ENCODE measurements around the gene RBM17. TPM values are rescaled to one million over a fixed set of nuclear protein-coding genes. Genes with fewer than 3 reads are reported as not detected.
"Not testable (repeated sequence)": the region's sequence is repeated elsewhere in the genome, so short reads cannot be mapped to it uniquely, and the experiment has no call there.

RBM17 gene
- total RNA-seq = 100 to 1,000 TPM; 231 to 261 (median 237) TPM

GRCh38 chr10:6088721-6089333 is at the start of gene RBM17:
Gene RBM17, plus strand, starts transcription at chr10:6089034. Its CDS starts 8,032 bp downstream, at chr10:6097066.
- no peaks in the 10 kb centered on the region for H3K27me3 Mint-ChIP-seq (ENCODE audit: low read depth)
- ATAC-seq (peak; percentile 82 to 84), DNase-seq (peak; percentile 98)
- H3K36me3 Mint-ChIP-seq (ENCODE audit: insufficient read depth) = peaks cover 9% of the 10 kb centered on the region
- H3K9me3 Mint-ChIP-seq = no peaks in the 10 kb centered on the region
- H3K4me3 Mint-ChIP-seq = peak within 1 kb of the TSS; percentile 99
- H3K4me1 Mint-ChIP-seq (ENCODE audit: low read depth) = peaks cover 72% of the 10 kb centered on the region

- Mint-ChIP-seq H3K9me3 (no peaks in the 10 kb centered on the region), H3K36me3 (ENCODE audit: insufficient read depth) (peaks cover 60% of the 10 kb centered on the region), H3K4me3 (no peak overlapping the region), H3K4me1 (ENCODE audit: low read depth) (peaks cover 83% of the 10 kb centered on the region), H3K27me3 (ENCODE audit: low read depth) (no peaks in the 10 kb centered on the region)
- DNase-seq (no peak), ATAC-seq (no peak)
Measured at GRCh38 chr10:6039711-6040110, 49.1 kb upstream of the RBM17 start.

- Mint-ChIP-seq H3K4me1 (ENCODE audit: low read depth) (peaks cover 86% of the 10 kb centered on the region), H3K27me3 (ENCODE audit: low read depth) (no peaks in the 10 kb centered on the region), H3K4me3 (no peak overlapping the region), H3K36me3 (ENCODE audit: insufficient read depth) (peaks cover 61% of the 10 kb centered on the region), H3K9me3 (no peaks in the 10 kb centered on the region)
- no peak for ATAC-seq
- DNase-seq = no peak
Measured at GRCh38 chr10:6040205-6040604, 48.6 kb upstream of the RBM17 start.

GRCh38 chr10:6043377-6043776 is 45.5 kb upstream of the RBM17 start:
- H3K4me3 Mint-ChIP-seq; DNase-seq; H3K9me3 Mint-ChIP-seq; ATAC-seq; H3K27me3 Mint-ChIP-seq (ENCODE audit: low read depth): not testable (repeated sequence)
- peaks cover 68% of the 10 kb centered on the region for H3K36me3 Mint-ChIP-seq (ENCODE audit: insufficient read depth)
- H3K4me1 Mint-ChIP-seq (ENCODE audit: low read depth) = peaks cover 83% of the 10 kb centered on the region

- DNase-seq (no peak), ATAC-seq (no peak)
- H3K36me3 Mint-ChIP-seq (ENCODE audit: insufficient read depth) = peaks cover 70% of the 10 kb centered on the region
- peak overlapping the region; percentile 63 for H3K4me3 Mint-ChIP-seq
- H3K27me3 Mint-ChIP-seq (ENCODE audit: low read depth) = no peaks in the 10 kb centered on the region
- peaks cover 83% of the 10 kb centered on the region for H3K4me1 Mint-ChIP-seq (ENCODE audit: low read depth)
- no peaks in the 10 kb centered on the region for H3K9me3 Mint-ChIP-seq
Measured at GRCh38 chr10:6044060-6044459, 44.8 kb upstream of the RBM17 start.

GRCh38 chr10:6044751-6045313 is 44.0 kb upstream of the RBM17 start:
- Mint-ChIP-seq H3K9me3 (no peaks in the 10 kb centered on the region), H3K27me3 (ENCODE audit: low read depth) (no peaks in the 10 kb centered on the region), H3K4me1 (ENCODE audit: low read depth) (peaks cover 83% of the 10 kb centered on the region), H3K36me3 (ENCODE audit: insufficient read depth) (peaks cover 70% of the 10 kb centered on the region), H3K4me3 (peak overlapping the region; percentile 63)
- DNase-seq = no peak
- ATAC-seq = peak; percentile 47 to 52

- Mint-ChIP-seq H3K36me3 (ENCODE audit: insufficient read depth) (peaks cover 74% of the 10 kb centered on the region), H3K27me3 (ENCODE audit: low read depth) (no peaks in the 10 kb centered on the region), H3K4me1 (ENCODE audit: low read depth) (peaks cover 84% of the 10 kb centered on the region), H3K9me3 (no peaks in the 10 kb centered on the region), H3K4me3 (peak overlapping the region; percentile 63)
- DNase-seq (no peak), ATAC-seq (peak; percentile 11 to 19)
Measured at GRCh38 chr10:6045314-6045848, 43.5 kb upstream of the RBM17 start.

GRCh38 chr10:6045878-6046772 is 42.7 kb upstream of the RBM17 start:
- Mint-ChIP-seq H3K9me3 (no peaks in the 10 kb centered on the region), H3K27me3 (ENCODE audit: low read depth) (no peaks in the 10 kb centered on the region), H3K4me3 (peak overlapping the region; percentile 63), H3K4me1 (ENCODE audit: low read depth) (peaks cover 89% of the 10 kb centered on the region), H3K36me3 (ENCODE audit: insufficient read depth) (peaks cover 76% of the 10 kb centered on the region)
- DNase-seq (no peak), ATAC-seq (peak in 1 of 2 donors; percentile 1)

- H3K36me3 Mint-ChIP-seq (ENCODE audit: insufficient read depth) = peaks cover 78% of the 10 kb centered on the region
- H3K27me3 Mint-ChIP-seq (ENCODE audit: low read depth) = no peaks in the 10 kb centered on the region
- no peaks in the 10 kb centered on the region for H3K9me3 Mint-ChIP-seq
- DNase-seq = no peak
- ATAC-seq = no peak
- H3K4me3 Mint-ChIP-seq = peak overlapping the region; percentile 63
- H3K4me1 Mint-ChIP-seq (ENCODE audit: low read depth) = peaks cover 89% of the 10 kb centered on the region
Measured at GRCh38 chr10:6046773-6047611, 41.8 kb upstream of the RBM17 start.

- DNase-seq = no peak
- Mint-ChIP-seq H3K36me3 (ENCODE audit: insufficient read depth) (peaks cover 78% of the 10 kb centered on the region), H3K9me3 (no peaks in the 10 kb centered on the region), H3K4me1 (ENCODE audit: low read depth) (peaks cover 92% of the 10 kb centered on the region), H3K27me3 (ENCODE audit: low read depth) (no peaks in the 10 kb centered on the region), H3K4me3 (peak overlapping the region; percentile 71)
- no peak for ATAC-seq
Measured at GRCh38 chr10:6047847-6048246, 41.0 kb upstream of the RBM17 start.

GRCh38 chr10:6048281-6049030 is 40.4 kb upstream of the RBM17 start:
- ATAC-seq (no peak), DNase-seq (no peak)

GRCh38 chr10:6049031-6049400 is 39.8 kb upstream of the RBM17 start:
- DNase-seq = no peak
- Mint-ChIP-seq H3K9me3 (no peaks in the 10 kb centered on the region), H3K36me3 (ENCODE audit: insufficient read depth) (peaks cover 79% of the 10 kb centered on the region), H3K4me3 (peak overlapping the region; percentile 43), H3K4me1 (ENCODE audit: low read depth) (peaks cover 91% of the 10 kb centered on the region), H3K27me3 (ENCODE audit: low read depth) (no peaks in the 10 kb centered on the region)
- no peak for ATAC-seq

More at GRCh38 chr10:6048281-6049030, 40.4 kb upstream of the RBM17 start:
- peaks cover 91% of the 10 kb centered on the region for H3K4me1 Mint-ChIP-seq (ENCODE audit: low read depth)
- H3K27me3 Mint-ChIP-seq (ENCODE audit: low read depth) = no peaks in the 10 kb centered on the region
- H3K36me3 Mint-ChIP-seq (ENCODE audit: insufficient read depth) = peaks cover 75% of the 10 kb centered on the region
- H3K9me3 Mint-ChIP-seq = no peaks in the 10 kb centered on the region
- peak overlapping the region; percentile 71 for H3K4me3 Mint-ChIP-seq

GRCh38 chr10:6050801-6051445 is 37.9 kb upstream of the RBM17 start:
- Mint-ChIP-seq H3K36me3 (ENCODE audit: insufficient read depth) (peaks cover 77% of the 10 kb centered on the region), H3K9me3 (no peaks in the 10 kb centered on the region), H3K4me3 (peak overlapping the region; percentile 83), H3K27me3 (ENCODE audit: low read depth) (no peaks in the 10 kb centered on the region), H3K4me1 (ENCODE audit: low read depth) (peaks cover 86% of the 10 kb centered on the region)
- peak; percentile 54 to 64 for ATAC-seq
- peak; percentile 90 for DNase-seq

All from activated T-cell treated with anti-CD3 and anti-CD28 coated beads, Interleukin-2, amount 50 U/mL, for 4 hours (primary cell).